Trophoblast cell (in vitro differentiated cells and primary cell): ENCODE data around the gene GRHPR.

Experiments used
- DNase-seq, 2 donors: peaks; one replicate each; pipeline ENCODE4 v3.0.0-alpha.2; 2016
- H2AFZ ChIP-seq: 2 replicates; pipeline ENCODE4 v1.6.1; 2013; ENCODE audit warnings: low read length, moderate library complexity, mild to moderate bottlenecking; ENCODE audit not compliant: insufficient read depth, poor library complexity
- H2AK5ac ChIP-seq: 2 replicates; pipeline ENCODE4 v1.6.1; 2013; ENCODE audit warnings: mild to moderate bottlenecking, low read length
- H2BK120ac ChIP-seq: 2 replicates; pipeline ENCODE4 v1.6.1; 2013; ENCODE audit warnings: low read length, mild to moderate bottlenecking, moderate library complexity; ENCODE audit not compliant: insufficient read depth, poor library complexity
- H2BK12ac ChIP-seq: 2 replicates; pipeline ENCODE4 v1.6.1; 2013; ENCODE audit warnings: mild to moderate bottlenecking, low read length, moderate library complexity
- H2BK5ac ChIP-seq: 2 replicates; pipeline ENCODE4 v1.6.1; 2013; ENCODE audit warnings: low read length, low read depth, moderate library complexity, mild to moderate bottlenecking; ENCODE audit not compliant: poor library complexity
- H3K14ac ChIP-seq: 2 replicates; pipeline ENCODE4 v1.6.1; 2013; ENCODE audit warnings: mild to moderate bottlenecking, low read length
- H3K18ac ChIP-seq: 2 replicates; pipeline ENCODE4 v1.6.1; 2013; ENCODE audit warnings: mild to moderate bottlenecking, low read length
- H3K23ac ChIP-seq: 2 replicates; pipeline ENCODE4 v1.6.1; 2013; ENCODE audit warnings: low read length
- H3K27ac ChIP-seq: 2 replicates; pipeline ENCODE4 v1.5.1; 2013; ENCODE audit warnings: low read depth, mild to moderate bottlenecking, inconsistent platforms, low read length, moderate library complexity
- H3K27me3 ChIP-seq: 2 replicates; pipeline ENCODE4 v1.6.1; 2013; ENCODE audit warnings: inconsistent platforms, mild to moderate bottlenecking, low read length, moderate library complexity; ENCODE audit not compliant: insufficient read depth
- H3K36me3 ChIP-seq, 2 experiments: 1 replicate in 1 of 2; 2 replicates in 1 of 2; pipeline ENCODE4 v1.6.1; 2013; ENCODE audit warnings: low read length in 2 of 2, mild to moderate bottlenecking in 2 of 2, moderate library complexity in 1 of 2; ENCODE audit not compliant: insufficient read depth in 2 of 2, control insufficient read depth in 1 of 2
- H3K4ac ChIP-seq: 2 replicates; pipeline ENCODE4 v1.6.1; 2013; ENCODE audit warnings: low read depth, mild to moderate bottlenecking, low read length, moderate library complexity
- H3K4me1 ChIP-seq, 2 experiments: 1 replicate in 1 of 2; 2 replicates in 1 of 2; pipeline ENCODE4 v1.6.1; 2013; ENCODE audit warnings: low read length in 2 of 2, mild to moderate bottlenecking in 2 of 2, moderate library complexity in 1 of 2; ENCODE audit not compliant: insufficient read depth in 2 of 2, control insufficient read depth in 1 of 2
- H3K4me2 ChIP-seq: 2 replicates; pipeline ENCODE4 v1.6.1; 2013; ENCODE audit warnings: inconsistent platforms, mild to moderate bottlenecking, low read length, moderate library complexity
- H3K4me3 ChIP-seq: 2 replicates; pipeline ENCODE4 v1.5.1; 2013; ENCODE audit warnings: mild to moderate bottlenecking, low read depth, low read length, inconsistent platforms
- H3K79me1 ChIP-seq: one replicate; pipeline ENCODE4 v1.6.1; 2013; ENCODE audit warnings: low read length
- H3K79me2 ChIP-seq: 2 replicates; pipeline ENCODE4 v1.6.1; 2013; ENCODE audit warnings: low read length, mild to moderate bottlenecking; ENCODE audit not compliant: control insufficient read depth, insufficient read depth, poor library complexity
- H3K9ac ChIP-seq: 2 replicates; pipeline ENCODE4 v1.6.1; 2013; ENCODE audit warnings: mild to moderate bottlenecking, low read length
- H3K9me3 ChIP-seq: 2 replicates; pipeline ENCODE4 v1.6.1; 2013; ENCODE audit warnings: low read depth, mild to moderate bottlenecking, control low read depth, inconsistent platforms, low read length; ENCODE audit not compliant: insufficient read depth
- H4K12ac ChIP-seq: 2 replicates; pipeline ENCODE4 v1.6.1; 2013; ENCODE audit warnings: low read depth, mild to moderate bottlenecking, low read length, moderate library complexity
- H4K8ac ChIP-seq: 2 replicates; pipeline ENCODE4 v1.6.1; 2013; ENCODE audit warnings: low read depth, mild to moderate bottlenecking, low read length, moderate library complexity
- H4K91ac ChIP-seq: one replicate; pipeline ENCODE4 v1.6.1; 2013; ENCODE audit warnings: low read depth, mild to moderate bottlenecking, low read length, moderate library complexity
- WGBS: extraction: QIAGEN DNeasy Blood & Tissue Kit; methylation state at CpG from one replicate; pipeline ENCODE4 v1.1.7; 2013; ENCODE audit warnings: missing lambda C conversion rate; ENCODE audit not compliant: insufficient read length, insufficient coverage; ENCODE audit errors: extremely low coverage; 5-methylcytosine and 5-hydroxymethylcytosine counted together

GRHPR gene

DNA sequence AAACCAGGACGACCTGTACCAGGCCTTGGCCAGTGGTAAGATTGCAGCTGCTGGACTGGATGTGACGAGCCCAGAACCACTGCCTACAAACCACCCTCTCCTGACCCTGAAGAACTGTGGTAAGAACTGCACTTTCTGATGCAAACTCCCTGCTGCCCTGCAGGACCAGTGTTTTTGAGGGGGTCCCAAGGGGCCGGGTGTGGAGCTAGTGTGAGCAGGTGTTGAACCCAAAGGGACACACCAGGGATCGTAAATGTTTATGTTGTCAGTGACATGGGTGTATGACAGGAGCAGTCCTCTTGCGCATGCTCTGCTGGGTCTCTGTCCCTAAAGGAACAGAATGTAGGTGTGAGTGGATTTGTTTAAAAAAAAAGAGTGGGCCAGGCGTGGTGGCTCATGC, 9.5 kb downstream of the GRHPR start:
- no peak overlapping the region for H2BK5ac ChIP-seq
- H3K4me1 ChIP-seq: peaks cover 3 to 5% of the 10 kb centered on the region in 2 experiments
- H3K79me1 ChIP-seq: no peaks in the 10 kb centered on the region
- no peak overlapping the region for H3K14ac ChIP-seq
- no peak overlapping the region for H3K4ac ChIP-seq
- no peak overlapping the region for H4K12ac ChIP-seq
- WGBS: no CpG with 5 or more reads among the region's 6 CpGs
- no peak overlapping the region for H3K4me3 ChIP-seq
- no peak overlapping the region for H3K9ac ChIP-seq
- no peak overlapping the region for H3K23ac ChIP-seq
- no peak overlapping the region for H2AFZ ChIP-seq
- no peaks in the 10 kb centered on the region for H3K27me3 ChIP-seq
- no peak overlapping the region for H4K8ac ChIP-seq
- no peak overlapping the region for H3K4me2 ChIP-seq
- H2BK12ac ChIP-seq: no peak overlapping the region
- no peak overlapping the region for H2AK5ac ChIP-seq
- no peak overlapping the region for H3K18ac ChIP-seq
- no peaks in the 10 kb centered on the region for H3K9me3 ChIP-seq
- H3K36me3 ChIP-seq: peaks cover 70 to 84% of the 10 kb centered on the region in 2 experiments
- H2BK120ac ChIP-seq: no peak overlapping the region
- H3K27ac ChIP-seq: no peak overlapping the region
- H4K91ac ChIP-seq: no peak overlapping the region
- no peak for DNase-seq
- no peaks in the 10 kb centered on the region for H3K79me2 ChIP-seq

DNA sequence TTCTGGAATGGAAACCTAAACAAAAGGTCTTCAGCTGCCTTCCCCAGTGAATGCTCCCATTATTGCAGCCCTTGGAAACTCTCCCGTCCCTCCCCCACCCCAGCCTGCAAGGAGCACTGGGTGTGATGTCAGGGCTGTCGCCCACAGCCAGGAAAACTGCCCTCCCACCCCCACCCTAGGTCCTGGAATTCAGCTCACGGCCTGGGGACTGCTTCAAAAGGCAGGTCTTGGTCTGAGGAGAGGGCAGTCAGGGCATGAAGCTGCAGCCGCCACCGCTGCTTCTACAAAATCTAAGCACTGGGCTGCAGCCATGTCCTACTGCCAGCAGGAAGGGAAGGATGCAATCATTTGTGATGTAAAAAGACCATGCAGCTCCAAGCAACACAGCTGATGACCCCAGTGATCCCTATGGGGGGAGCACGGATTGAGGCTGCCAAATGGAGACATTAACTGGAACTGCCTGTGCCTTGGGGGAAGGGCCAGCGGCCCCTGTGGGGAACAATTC, 11.4 kb downstream of the GRHPR start:
- no peak overlapping the region for H3K4me2 ChIP-seq
- peaks cover 3 to 5% of the 10 kb centered on the region in 2 experiments for H3K4me1 ChIP-seq
- H3K4ac ChIP-seq: no peak overlapping the region
- DNase-seq: no peak
- no peak overlapping the region for H4K12ac ChIP-seq
- H2BK120ac ChIP-seq: no peak overlapping the region
- no peaks in the 10 kb centered on the region for H3K79me1 ChIP-seq
- H3K27me3 ChIP-seq: no peaks in the 10 kb centered on the region
- no CpG with 5 or more reads among the region's 7 CpGs for WGBS
- H2AK5ac ChIP-seq: no peak overlapping the region
- no peak overlapping the region for H3K23ac ChIP-seq
- H3K9me3 ChIP-seq: no peaks in the 10 kb centered on the region
- no peak overlapping the region for H4K91ac ChIP-seq
- H4K8ac ChIP-seq: no peak overlapping the region
- peaks cover 61 to 81% of the 10 kb centered on the region in 2 experiments for H3K36me3 ChIP-seq
- H2BK5ac ChIP-seq: no peak overlapping the region
- H3K14ac ChIP-seq: no peak overlapping the region
- no peak overlapping the region for H3K18ac ChIP-seq
- H3K79me2 ChIP-seq: no peaks in the 10 kb centered on the region
- H2AFZ ChIP-seq: no peak overlapping the region
- no peak overlapping the region for H3K27ac ChIP-seq
- H2BK12ac ChIP-seq: no peak overlapping the region
- H3K4me3 ChIP-seq: no peak overlapping the region
- H3K9ac ChIP-seq: no peak overlapping the region

DNA sequence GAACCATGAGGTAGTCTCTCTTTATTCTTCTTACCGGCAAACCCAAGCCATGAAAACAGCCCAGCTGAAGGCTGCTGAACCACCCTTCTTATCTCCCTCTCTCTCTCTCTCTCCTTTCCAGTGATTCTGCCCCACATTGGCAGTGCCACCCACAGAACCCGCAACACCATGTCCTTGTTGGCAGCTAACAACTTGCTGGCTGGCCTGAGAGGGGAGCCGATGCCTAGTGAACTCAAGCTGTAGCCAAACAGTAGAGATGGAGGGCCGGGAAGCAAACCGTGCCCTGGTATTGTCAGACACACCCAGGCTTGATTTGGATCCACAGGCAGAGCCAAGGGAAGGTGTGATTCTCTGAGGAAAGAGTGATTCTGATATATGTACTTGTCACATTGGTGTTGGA, 14.0 kb downstream of the GRHPR start:
- Histone ChIP-seq H3K4me2 (no peak overlapping the region), H2BK5ac (no peak overlapping the region), H3K79me2 (no peaks in the 10 kb centered on the region), H2AK5ac (no peak overlapping the region), H4K12ac (no peak overlapping the region), H3K27me3 (no peaks in the 10 kb centered on the region), H3K4me3 (no peak overlapping the region), H4K8ac (no peak overlapping the region), H3K14ac (no peak overlapping the region), H3K4ac (no peak overlapping the region), H3K9me3 (no peaks in the 10 kb centered on the region), H4K91ac (no peak overlapping the region), H3K27ac (no peak overlapping the region), H3K79me1 (no peaks in the 10 kb centered on the region), H3K18ac (no peak overlapping the region), H2BK120ac (no peak overlapping the region), H2BK12ac (no peak overlapping the region), H3K36me3 (peaks cover 52 to 74% of the 10 kb centered on the region in 2 experiments), H3K9ac (no peak overlapping the region), H3K4me1 (peaks cover 3 to 5% of the 10 kb centered on the region in 2 experiments), H3K23ac (no peak overlapping the region), H2AFZ (no peak overlapping the region)
- DNase-seq: no peak
- no CpG with 5 or more reads among the region's 5 CpGs for WGBS

DNA sequence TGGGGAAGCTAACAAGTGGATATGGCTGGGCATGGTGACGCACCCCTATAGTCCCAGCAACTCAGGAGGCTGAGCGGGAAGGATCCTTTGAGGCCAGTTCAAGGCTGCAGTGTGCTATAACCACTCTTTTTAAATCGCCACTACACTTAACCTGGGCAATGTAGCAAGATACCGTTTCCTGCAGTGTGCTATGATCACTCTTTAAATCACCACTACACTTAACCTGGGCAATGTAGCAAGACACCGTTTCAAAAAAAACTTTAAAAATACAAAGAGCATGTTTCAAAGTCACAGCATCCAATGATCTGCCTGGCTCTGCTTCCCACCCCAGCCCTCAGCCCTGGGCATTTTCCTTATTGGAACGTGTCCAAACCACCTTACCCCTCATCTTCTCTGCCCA, 14.5 kb downstream of the GRHPR start:
- no CpG with 5 or more reads among the region's 6 CpGs for WGBS

More for the DNA sequence above, 14.5 kb downstream of the GRHPR start:
- Histone ChIP-seq H3K4ac (no peak overlapping the region), H4K12ac (no peak overlapping the region), H4K91ac (no peak overlapping the region), H4K8ac (no peak overlapping the region), H3K23ac (no peak overlapping the region), H2AK5ac (no peak overlapping the region), H3K36me3 (peaks cover 53 to 75% of the 10 kb centered on the region in 2 experiments), H3K4me2 (no peak overlapping the region), H3K4me1 (peaks cover 3 to 5% of the 10 kb centered on the region in 2 experiments), H2BK12ac (no peak overlapping the region), H3K14ac (no peak overlapping the region), H2AFZ (no peak overlapping the region), H3K27me3 (no peaks in the 10 kb centered on the region), H3K9me3 (no peaks in the 10 kb centered on the region), H2BK5ac (no peak overlapping the region), H3K27ac (no peak overlapping the region), H3K4me3 (no peak overlapping the region), H3K79me1 (no peaks in the 10 kb centered on the region), H2BK120ac (no peak overlapping the region), H3K9ac (no peak overlapping the region), H3K79me2 (no peaks in the 10 kb centered on the region), H3K18ac (no peak overlapping the region)
- no peak for DNase-seq
